Measurements from ENCODE around the gene DCAF11. TPM values are rescaled to one million over a fixed set of nuclear protein-coding genes. Genes with fewer than 3 reads are reported as not detected.
A peak's percentile ranks its signal among the peaks of the same experiment; 100 is the strongest.

The DCAF11 gene
- total and polyA plus RNA-seq, 2 of the 13 experiments (the other 11 are each of a cell fraction or from before 2014, with no cell fraction given), result 150 to 257 TPM

DNA sequence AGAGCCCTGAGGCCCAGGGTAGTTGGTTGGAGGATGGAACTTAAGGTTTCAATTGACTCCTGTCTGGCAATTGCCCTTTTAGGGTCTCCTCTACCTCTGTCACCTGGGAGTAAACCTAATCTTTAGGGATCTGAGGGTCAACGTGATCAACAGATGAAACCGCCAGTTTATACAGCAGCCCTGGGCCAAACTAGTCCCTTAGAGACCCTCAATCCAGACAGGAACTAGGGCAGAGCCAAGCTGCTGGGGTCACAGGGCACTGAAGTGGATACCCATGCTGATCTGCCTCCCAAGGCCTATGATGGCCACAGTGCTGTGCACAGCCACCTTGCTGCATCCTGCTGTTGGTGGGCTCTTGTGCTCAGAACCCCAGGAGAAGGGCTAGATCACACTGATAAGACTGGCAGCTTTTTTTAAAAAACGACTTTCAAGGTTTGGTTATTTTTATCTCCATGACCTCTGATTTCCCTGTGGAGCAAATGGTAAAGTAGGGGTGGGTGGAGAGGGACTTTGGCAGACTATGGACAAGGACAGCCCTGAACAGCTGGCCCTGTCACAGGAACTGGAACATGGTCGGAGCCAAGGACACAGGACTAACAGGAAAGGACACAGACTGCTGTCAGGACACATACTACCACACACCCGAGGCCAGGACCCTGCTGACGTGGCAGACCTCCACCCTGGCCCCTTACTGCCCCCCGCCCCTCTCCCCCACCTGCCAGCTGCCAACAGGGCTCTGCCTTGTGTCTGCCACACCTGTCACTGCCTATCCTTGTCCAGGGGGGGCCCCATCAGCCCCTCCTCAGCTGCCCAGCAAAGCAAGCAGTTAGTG, 16.4 kb downstream of the DCAF11 start (continued):
- TF ChIP-seq, protein P1, sequence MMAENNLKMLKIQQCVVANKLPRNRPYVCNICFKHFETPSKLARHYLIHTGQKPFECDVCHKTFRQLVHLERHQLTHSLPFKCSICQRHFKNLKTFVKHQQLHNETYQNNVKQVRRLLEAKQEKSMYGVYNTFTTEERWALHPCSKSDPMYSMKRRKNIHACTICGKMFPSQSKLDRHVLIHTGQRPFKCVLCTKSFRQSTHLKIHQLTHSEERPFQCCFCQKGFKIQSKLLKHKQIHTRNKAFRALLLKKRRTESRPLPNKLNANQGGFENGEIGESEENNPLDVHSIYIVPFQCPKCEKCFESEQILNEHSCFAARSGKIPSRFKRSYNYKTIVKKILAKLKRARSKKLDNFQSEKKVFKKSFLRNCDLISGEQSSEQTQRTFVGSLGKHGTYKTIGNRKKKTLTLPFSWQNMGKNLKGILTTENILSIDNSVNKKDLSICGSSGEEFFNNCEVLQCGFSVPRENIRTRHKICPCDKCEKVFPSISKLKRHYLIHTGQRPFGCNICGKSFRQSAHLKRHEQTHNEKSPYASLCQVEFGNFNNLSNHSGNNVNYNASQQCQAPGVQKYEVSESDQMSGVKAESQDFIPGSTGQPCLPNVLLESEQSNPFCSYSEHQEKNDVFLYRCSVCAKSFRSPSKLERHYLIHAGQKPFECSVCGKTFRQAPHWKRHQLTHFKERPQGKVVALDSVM (CRISPR knock-in tag; IDR thresholded peaks at IDR 0.05), result no peak
- TF ChIP-seq AKAP8 (CRISPR knock-in tag; IDR thresholded peaks at IDR 0.05) (peak; percentile 90; the same call in 1 of the 2 replicates), HNF4A (CRISPR knock-in tag; IDR thresholded peaks at IDR 0.05) (peak; percentile 82), ZNF329 (CRISPR knock-in tag; IDR thresholded peaks at IDR 0.05; ENCODE audit: low read depth) (no peak), ZNF572 (CRISPR knock-in tag; IDR thresholded peaks at IDR 0.05) (peak; percentile 90), KAT8 (CRISPR knock-in tag; IDR thresholded peaks at IDR 0.05) (peak; percentile 79), ZNF33B (CRISPR knock-in tag; IDR thresholded peaks at IDR 0.05) (no peak), EED (CRISPR knock-in tag; IDR thresholded peaks at IDR 0.05) (peak; percentile 40; the same call in 1 of the 2 replicates), KMT2B (CRISPR knock-in tag; IDR thresholded peaks at IDR 0.05) (0 out of 2 replicates have a peak, but pooled peaks have one; percentile 37), HOXA3 (CRISPR knock-in tag; IDR thresholded peaks at IDR 0.05) (peak; percentile 75), ZNF260 (CRISPR knock-in tag; IDR thresholded peaks at IDR 0.05; ENCODE audit: borderline replicate concordance, low read depth) (0 out of 2 replicates have a peak, but pooled peaks have one; percentile 69), ZNF160 (CRISPR knock-in tag; IDR thresholded peaks at IDR 0.05) (peak; percentile 12; the same call in 1 of the 2 replicates), DPF2 (CRISPR knock-in tag; IDR thresholded peaks at IDR 0.05; ENCODE audit: borderline replicate concordance, low read depth) (peak; percentile 50; the same call in 1 of the 2 replicates), ZKSCAN8 (CRISPR knock-in tag; IDR thresholded peaks at IDR 0.05; ENCODE audit: borderline replicate concordance) (0 out of 2 replicates have a peak, but pooled peaks have one; percentile 23), ZNF543 (CRISPR knock-in tag; IDR thresholded peaks at IDR 0.05) (no peak), TCF12 (IDR thresholded peaks at IDR 0.05) (no peak), TCF12 (CRISPR knock-in tag; IDR thresholded peaks at IDR 0.05) (no peak), ZFP37 (CRISPR knock-in tag; IDR thresholded peaks at IDR 0.05; ENCODE audit: borderline replicate concordance) (peak; percentile 71; the same call in 1 of the 2 replicates), SAFB2 (CRISPR knock-in tag; IDR thresholded peaks at IDR 0.05; ENCODE audit: borderline replicate concordance, low read depth) (0 out of 2 replicates have a peak, but pooled peaks have one; percentile 79)
- TF ChIP-seq, protein P2, sequence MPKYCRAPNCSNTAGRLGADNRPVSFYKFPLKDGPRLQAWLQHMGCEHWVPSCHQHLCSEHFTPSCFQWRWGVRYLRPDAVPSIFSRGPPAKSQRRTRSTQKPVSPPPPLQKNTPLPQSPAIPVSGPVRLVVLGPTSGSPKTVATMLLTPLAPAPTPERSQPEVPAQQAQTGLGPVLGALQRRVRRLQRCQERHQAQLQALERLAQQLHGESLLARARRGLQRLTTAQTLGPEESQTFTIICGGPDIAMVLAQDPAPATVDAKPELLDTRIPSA (CRISPR knock-in tag; IDR thresholded peaks at IDR 0.05; ENCODE audit: borderline replicate concordance), result no peak
- TF ChIP-seq, protein P3, sequence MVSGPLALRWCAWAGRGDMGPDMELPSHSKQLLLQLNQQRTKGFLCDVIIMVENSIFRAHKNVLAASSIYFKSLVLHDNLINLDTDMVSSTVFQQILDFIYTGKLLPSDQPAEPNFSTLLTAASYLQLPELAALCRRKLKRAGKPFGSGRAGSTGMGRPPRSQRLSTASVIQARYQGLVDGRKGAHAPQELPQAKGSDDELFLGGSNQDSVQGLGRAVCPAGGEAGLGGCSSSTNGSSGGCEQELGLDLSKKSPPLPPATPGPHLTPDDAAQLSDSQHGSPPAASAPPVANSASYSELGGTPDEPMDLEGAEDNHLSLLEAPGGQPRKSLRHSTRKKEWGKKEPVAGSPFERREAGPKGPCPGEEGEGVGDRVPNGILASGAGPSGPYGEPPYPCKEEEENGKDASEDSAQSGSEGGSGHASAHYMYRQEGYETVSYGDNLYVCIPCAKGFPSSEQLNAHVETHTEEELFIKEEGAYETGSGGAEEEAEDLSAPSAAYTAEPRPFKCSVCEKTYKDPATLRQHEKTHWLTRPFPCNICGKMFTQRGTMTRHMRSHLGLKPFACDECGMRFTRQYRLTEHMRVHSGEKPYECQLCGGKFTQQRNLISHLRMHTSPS (CRISPR knock-in tag; IDR thresholded peaks at IDR 0.05; ENCODE audit: low read depth), result peak; percentile 64
- TF ChIP-seq, protein P4, sequence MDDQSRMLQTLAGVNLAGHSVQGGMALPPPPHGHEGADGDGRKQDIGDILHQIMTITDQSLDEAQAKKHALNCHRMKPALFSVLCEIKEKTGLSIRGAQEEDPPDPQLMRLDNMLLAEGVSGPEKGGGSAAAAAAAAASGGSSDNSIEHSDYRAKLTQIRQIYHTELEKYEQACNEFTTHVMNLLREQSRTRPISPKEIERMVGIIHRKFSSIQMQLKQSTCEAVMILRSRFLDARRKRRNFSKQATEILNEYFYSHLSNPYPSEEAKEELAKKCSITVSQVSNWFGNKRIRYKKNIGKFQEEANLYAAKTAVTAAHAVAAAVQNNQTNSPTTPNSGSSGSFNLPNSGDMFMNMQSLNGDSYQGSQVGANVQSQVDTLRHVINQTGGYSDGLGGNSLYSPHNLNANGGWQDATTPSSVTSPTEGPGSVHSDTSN (CRISPR knock-in tag; IDR thresholded peaks at IDR 0.05; ENCODE audit: borderline replicate concordance), result no peak
- TF ChIP-seq, protein P5, sequence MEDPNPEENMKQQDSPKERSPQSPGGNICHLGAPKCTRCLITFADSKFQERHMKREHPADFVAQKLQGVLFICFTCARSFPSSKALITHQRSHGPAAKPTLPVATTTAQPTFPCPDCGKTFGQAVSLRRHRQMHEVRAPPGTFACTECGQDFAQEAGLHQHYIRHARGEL (CRISPR knock-in tag; IDR thresholded peaks at IDR 0.05), result 0 out of 2 replicates have a peak, but pooled peaks have one; percentile 12
